Sigmoid colon (tissue), 7 donors: ENCODE measurements around the gene FGF3. TPM values are rescaled to one million over a fixed set of nuclear protein-coding genes. Genes with fewer than 3 reads are reported as not detected.

ENCODE experiments used
- DNase-seq: peaks from one replicate; pipeline ENCODE4 v3.0.0-alpha.2; 2019
- H3K27ac ChIP-seq, 4 donors: fragments of 200-600 bp; sonication (generic); one replicate each; pipeline ENCODE4 v1.5.1; 2016 to 2019; ENCODE audit warnings: mild to moderate bottlenecking in 1 of 4
- H3K27me3 ChIP-seq, 3 donors: fragments of 200-600 bp; sonication (generic); one replicate each; pipeline ENCODE4 v1.5.1; 2019; ENCODE audit warnings: mild to moderate bottlenecking in 1 of 3
- H3K36me3 ChIP-seq, 4 donors: fragments of 200-600 bp; sonication (generic); one replicate each; pipeline ENCODE4 v1.5.1; 2016 to 2019
- H3K4me1 ChIP-seq, 4 donors: fragments of 200-600 bp; sonication (generic); one replicate each; pipeline ENCODE4 v1.5.1; 2017 to 2019
- H3K4me3 ChIP-seq, 4 donors: fragments of 200-600 bp; sonication (generic); one replicate each; pipeline ENCODE4 v1.5.1; 2017 to 2019; ENCODE audit warnings: mild to moderate bottlenecking in 2 of 4, moderate library complexity in 1 of 4
- H3K9me3 ChIP-seq, 4 donors: fragments of 200-600 bp in 3 of 4; sonication (generic) in 3 of 4; one replicate each; pipeline versions ENCODE4 v1.5.1 to v1.6.1; 2013 to 2019
- EP300 ChIP-seq, 4 donors: sonication (generic); formaldehyde crosslinking; IDR thresholded peaks; one replicate each; pipeline ENCODE4 v1.6.1; 2017; ENCODE audit warnings: antibody characterized with exemption in 4 of 4
- POLR2A ChIP-seq, 2 donors: fragments of 450-650 bp; IDR thresholded peaks; one replicate each; pipeline ENCODE4 v1.6.1; 2016; ENCODE audit warnings: antibody characterized with exemption in 2 of 2, mild to moderate bottlenecking in 2 of 2, moderate library complexity in 2 of 2
- POLR2AphosphoS5 ChIP-seq, 4 donors: sonication (generic); formaldehyde crosslinking; IDR thresholded peaks; one replicate each; pipeline ENCODE4 v1.6.1; 2017; ENCODE audit warnings: antibody characterized with exemption in 4 of 4
- WGBS, 2 donors: extraction: QIAGEN DNeasy Blood & Tissue Kit; methylation state at CpG; one replicate each; pipeline ENCODE4 v1.1.7; 2013; 5-methylcytosine and 5-hydroxymethylcytosine counted together
- intact Hi-C: fragments of 100-400 bp; cut with DNase I; formaldehyde crosslinking; loops from one replicate; pipeline ENCODE4 v1.15.1; 2023
- polyA plus RNA-seq, 3 donors: library from polyadenylated mRNA; stranded (reverse); fragments of 200-250 nt; gene quantifications; one replicate each; pipeline ENCODE4 v1.2.3, GENCODE V29; 2013
- total RNA-seq, 4 donors: library from RNA; depleted of rRNA; stranded (reverse); fragments of >200 nt; gene quantifications; one replicate each; pipeline ENCODE4 v1.1.0, GENCODE V29; 2016
- TF ChIP-seq, protein P1 (sequence below), 4 experiments: fragments of 450-650 bp in 3 of 4; fragments of 200-600 bp in 1 of 4; IDR thresholded peaks; one replicate each; pipeline ENCODE4 v1.5.1; 2016 to 2019; ENCODE audit warnings: antibody characterized with exemption in 4 of 4, mild to moderate bottlenecking in 3 of 4, moderate library complexity in 2 of 4
- donor health status: healthy with polysubstance abuse.
- donor health status: Bipolar disorder and iron deficiency.
- donor health status: healthy.

FGF3 gene
- total and polyA plus RNA-seq, 7 donors, result not detected

DNA sequence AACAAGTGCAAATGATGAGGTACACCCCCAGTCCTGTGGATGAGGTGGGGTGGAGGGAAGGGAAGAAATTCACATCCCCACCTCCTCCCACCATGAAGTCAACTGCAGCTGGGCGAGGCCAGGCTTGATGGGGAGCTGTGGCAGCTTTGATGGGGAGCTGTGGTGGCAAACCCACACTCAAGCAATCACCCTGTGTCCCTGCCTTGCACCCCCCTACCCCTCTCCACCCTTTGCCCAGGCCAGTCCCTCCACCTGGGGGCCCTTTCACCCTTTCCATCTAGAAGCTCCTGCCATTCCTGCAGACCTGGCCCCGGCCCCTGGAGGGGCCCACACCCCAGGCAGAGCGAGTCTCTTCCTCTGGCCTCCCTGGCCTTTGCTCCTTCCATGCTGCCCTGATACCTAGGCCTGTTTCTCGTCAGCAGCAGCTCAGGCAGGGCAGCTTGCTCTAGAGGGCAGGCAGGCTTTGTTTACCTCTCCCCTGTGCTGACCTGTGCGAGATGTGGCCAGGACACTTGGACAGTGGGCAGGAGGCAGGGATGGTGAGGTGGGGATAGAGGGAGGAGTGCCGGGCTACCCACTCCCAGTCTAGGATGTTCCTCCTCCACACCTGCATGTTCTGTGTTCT, 4.5 kb upstream of the FGF3 start:
- Histone ChIP-seq H3K27ac (no peak overlapping the region), H3K9me3 (no peaks in the 10 kb centered on the region), H3K4me3 (no peak overlapping the region), H3K27me3 (peaks cover 5 to 65% (median 19%) of the 10 kb centered on the region in 3 donors), H3K36me3 (no peaks in the 10 kb centered on the region), H3K4me1 (peaks cover 0 to under 1% (median 0%) of the 10 kb centered on the region in 4 donors)
- TF ChIP-seq EP300 (IDR thresholded peaks at IDR 0.05) (no peak), POLR2A (IDR thresholded peaks at IDR 0.05) (no peak), POLR2AphosphoS5 (IDR thresholded peaks at IDR 0.05) (no peak)
- TF ChIP-seq, protein P1, sequence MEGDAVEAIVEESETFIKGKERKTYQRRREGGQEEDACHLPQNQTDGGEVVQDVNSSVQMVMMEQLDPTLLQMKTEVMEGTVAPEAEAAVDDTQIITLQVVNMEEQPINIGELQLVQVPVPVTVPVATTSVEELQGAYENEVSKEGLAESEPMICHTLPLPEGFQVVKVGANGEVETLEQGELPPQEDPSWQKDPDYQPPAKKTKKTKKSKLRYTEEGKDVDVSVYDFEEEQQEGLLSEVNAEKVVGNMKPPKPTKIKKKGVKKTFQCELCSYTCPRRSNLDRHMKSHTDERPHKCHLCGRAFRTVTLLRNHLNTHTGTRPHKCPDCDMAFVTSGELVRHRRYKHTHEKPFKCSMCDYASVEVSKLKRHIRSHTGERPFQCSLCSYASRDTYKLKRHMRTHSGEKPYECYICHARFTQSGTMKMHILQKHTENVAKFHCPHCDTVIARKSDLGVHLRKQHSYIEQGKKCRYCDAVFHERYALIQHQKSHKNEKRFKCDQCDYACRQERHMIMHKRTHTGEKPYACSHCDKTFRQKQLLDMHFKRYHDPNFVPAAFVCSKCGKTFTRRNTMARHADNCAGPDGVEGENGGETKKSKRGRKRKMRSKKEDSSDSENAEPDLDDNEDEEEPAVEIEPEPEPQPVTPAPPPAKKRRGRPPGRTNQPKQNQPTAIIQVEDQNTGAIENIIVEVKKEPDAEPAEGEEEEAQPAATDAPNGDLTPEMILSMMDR (IDR thresholded peaks at IDR 0.05), result no peak
- 68 to 81% methylated on average over 6 of the region's 6 CpGs for WGBS, 2 donors
- no peak for DNase-seq
- intact Hi-C loops, result no loop called here

DNA sequence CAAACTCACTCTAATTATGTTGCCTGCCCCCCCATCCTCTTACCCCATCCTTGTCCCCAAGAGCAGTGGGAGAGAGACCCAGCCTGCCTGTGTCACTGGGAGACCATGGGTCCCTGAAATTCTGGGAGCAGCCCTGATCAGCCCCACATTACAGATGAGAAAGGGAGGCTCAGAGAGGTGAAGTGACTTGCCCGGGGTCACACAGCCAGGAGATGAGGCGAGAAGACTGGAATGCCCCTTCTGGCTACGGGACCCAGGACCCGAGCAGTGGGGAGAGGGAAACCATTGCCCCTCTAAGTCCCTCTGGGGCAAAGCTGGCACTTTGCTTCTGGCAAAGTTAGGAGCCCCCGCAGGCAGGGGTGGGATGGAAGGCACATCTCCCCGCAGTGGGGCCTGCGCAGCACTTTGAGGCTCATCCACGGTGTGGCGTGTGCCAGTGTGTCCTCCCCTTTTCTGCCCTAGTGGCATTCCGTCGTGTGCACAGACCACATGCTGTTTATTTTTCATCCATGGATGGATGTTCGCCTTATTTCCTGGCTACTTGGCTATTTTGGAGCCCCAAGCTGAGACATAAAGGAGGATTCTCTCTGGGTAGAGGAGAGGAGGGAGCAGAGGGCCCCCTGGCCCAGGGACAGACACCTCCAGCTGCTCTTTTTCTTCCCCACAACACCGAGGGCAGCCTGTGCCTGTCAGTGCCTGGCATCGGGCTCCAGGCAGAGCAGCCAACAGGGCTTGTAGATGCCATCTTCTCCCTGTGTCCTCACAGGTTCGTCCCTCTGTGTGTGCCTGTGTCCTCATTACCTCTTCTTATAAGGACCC, 3.7 kb upstream of the FGF3 start:
- H3K27me3 ChIP-seq, result peaks cover 13 to 74% (median 27%) of the 10 kb centered on the region in 3 donors
- no peak overlapping the region for H3K4me3 ChIP-seq
- H3K36me3 ChIP-seq, result no peaks in the 10 kb centered on the region
- no peaks in the 10 kb centered on the region for H3K9me3 ChIP-seq
- peaks cover 0 to 10% (median under 1%) of the 10 kb centered on the region in 4 donors for H3K4me1 ChIP-seq
- no peak overlapping the region for H3K27ac ChIP-seq
- DNase-seq, result no peak
- 66 to 76% methylated on average over 15 of the region's 15 CpGs for WGBS, 2 donors
- TF ChIP-seq POLR2AphosphoS5 (IDR thresholded peaks at IDR 0.05) (no peak), POLR2A (IDR thresholded peaks at IDR 0.05) (no peak), EP300 (IDR thresholded peaks at IDR 0.05) (no peak)
- TF ChIP-seq, protein P1 (IDR thresholded peaks at IDR 0.05), result no peak
- intact Hi-C loops, result no loop called here

DNA sequence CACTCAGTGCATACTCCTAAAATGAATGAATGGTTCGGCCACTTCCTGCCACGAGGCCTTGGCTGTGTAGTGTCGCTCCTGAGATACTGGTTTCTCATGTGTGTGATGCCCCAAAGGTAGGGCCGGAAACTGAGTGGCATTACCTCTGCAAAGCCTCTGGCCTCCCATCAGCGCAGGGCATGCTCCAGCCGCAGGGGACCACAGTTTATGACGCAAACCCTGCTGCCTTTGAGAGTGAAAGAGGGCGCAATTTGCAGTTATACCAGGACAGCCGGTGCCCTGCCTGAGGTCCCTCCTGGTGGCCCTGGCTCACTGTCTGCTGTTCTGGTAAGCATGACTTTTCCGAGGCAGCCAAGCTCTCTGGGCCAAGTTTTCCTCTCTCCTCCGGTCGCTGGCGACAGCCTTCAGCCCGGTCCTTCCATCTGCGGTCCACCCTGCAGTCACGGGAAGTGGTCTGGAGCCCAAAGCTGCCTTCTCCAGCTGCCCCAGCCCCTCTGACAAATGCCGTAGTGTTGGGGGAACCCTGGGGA, 2.4 kb upstream of the FGF3 start:
- no peak for TF ChIP-seq EP300 (IDR thresholded peaks at IDR 0.05)
- TF ChIP-seq, protein P1 (IDR thresholded peaks at IDR 0.05), result no peak
- no peak for TF ChIP-seq POLR2A (IDR thresholded peaks at IDR 0.05)
- TF ChIP-seq POLR2AphosphoS5 (IDR thresholded peaks at IDR 0.05), result no peak
- H3K4me3 ChIP-seq, result no peak overlapping the region
- peaks cover 26 to 87% (median 40%) of the 10 kb centered on the region in 3 donors for H3K27me3 ChIP-seq
- intact Hi-C loops, result no loop called here
- H3K9me3 ChIP-seq, result no peaks in the 10 kb centered on the region
- no peak overlapping the region for H3K27ac ChIP-seq
- peaks cover 0 to 19% (median 8%) of the 10 kb centered on the region in 4 donors for H3K4me1 ChIP-seq
- 73 to 76% methylated on average over 17 of the region's 17 CpGs for WGBS, 2 donors
- no peaks in the 10 kb centered on the region for H3K36me3 ChIP-seq
- no peak for DNase-seq

DNA sequence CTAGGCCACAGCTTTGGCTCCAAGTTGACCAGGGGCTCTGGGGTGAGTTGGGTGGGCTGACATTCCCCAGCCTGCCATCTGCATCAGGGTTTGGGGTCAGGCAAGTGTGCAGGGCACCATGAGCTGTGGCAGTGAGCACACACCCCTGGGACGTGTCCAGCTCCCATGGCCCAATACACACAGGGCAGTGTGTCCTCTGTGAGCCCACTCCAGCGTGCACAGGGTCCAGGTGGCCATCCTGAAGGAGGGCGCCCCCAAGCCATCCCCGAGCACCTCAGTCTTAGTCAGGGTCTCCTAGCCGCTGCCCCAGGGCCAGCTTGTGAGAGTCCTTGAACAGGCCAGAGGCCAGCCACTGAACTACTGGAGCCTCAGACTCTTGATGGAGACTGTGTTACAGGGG, 1.2 kb upstream of the FGF3 start:
- peaks cover 27 to 90% (median 52%) of the 10 kb centered on the region in 3 donors for H3K27me3 ChIP-seq

DNA sequence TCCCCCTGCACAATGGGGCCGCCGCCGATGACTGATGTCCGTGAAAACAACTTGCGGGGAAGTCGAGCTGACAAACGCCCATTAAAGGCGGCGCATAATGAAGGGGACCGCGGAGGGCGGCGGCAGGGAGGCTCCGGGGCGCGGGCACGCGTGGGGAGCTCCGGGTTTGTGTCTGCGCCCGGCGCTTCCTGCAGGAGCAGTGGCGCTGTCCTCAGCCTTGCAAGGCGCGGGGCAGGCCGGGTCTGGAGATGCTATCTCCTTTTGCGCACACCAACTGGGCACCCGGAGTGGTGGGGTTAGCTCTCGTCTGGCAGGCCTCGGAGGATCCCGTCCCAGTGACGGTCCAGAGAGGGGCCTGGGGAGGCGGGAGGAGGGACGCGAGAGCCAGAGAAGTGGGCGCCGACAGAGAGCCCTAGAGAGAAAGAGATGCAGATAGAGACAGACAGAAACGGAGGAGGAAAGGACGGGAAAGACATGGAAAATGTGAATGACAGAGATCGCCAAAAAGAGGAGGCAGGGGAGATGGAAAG, 390 bp upstream of the FGF3 start:
- intact Hi-C loops, result no loop called here
- no peaks in the 10 kb centered on the region for H3K9me3 ChIP-seq
- TF ChIP-seq POLR2A (IDR thresholded peaks at IDR 0.05) (no peak), POLR2AphosphoS5 (IDR thresholded peaks at IDR 0.05) (no peak), EP300 (IDR thresholded peaks at IDR 0.05) (no peak)
- TF ChIP-seq, protein P1 (IDR thresholded peaks at IDR 0.05), result no peak
- no peak for DNase-seq
- no peaks in the 10 kb centered on the region for H3K36me3 ChIP-seq
- peaks cover 27 to 90% (median 53%) of the 10 kb centered on the region in 3 donors for H3K27me3 ChIP-seq
- H3K27ac ChIP-seq, result no peak overlapping the region
- peaks cover 0 to 19% (median 8%) of the 10 kb centered on the region in 4 donors for H3K4me1 ChIP-seq
- no peak overlapping the region for H3K4me3 ChIP-seq
- 4 to 11% methylated on average over 40 of the region's 40 CpGs for WGBS, 2 donors

More for the DNA sequence above, 1.2 kb upstream of the FGF3 start:
- TF ChIP-seq POLR2AphosphoS5 (IDR thresholded peaks at IDR 0.05), result no peak
- TF ChIP-seq POLR2A (IDR thresholded peaks at IDR 0.05), result no peak
- TF ChIP-seq EP300 (IDR thresholded peaks at IDR 0.05), result no peak
- Histone ChIP-seq H3K4me3 (no peak overlapping the region), H3K9me3 (no peaks in the 10 kb centered on the region), H3K27ac (no peak overlapping the region), H3K36me3 (no peaks in the 10 kb centered on the region), H3K4me1 (peaks cover 0 to 19% (median 8%) of the 10 kb centered on the region in 4 donors)
- intact Hi-C loops, result no loop called here
- 85% methylated on average over 5 of the region's 5 CpGs for WGBS, 2 donors
- DNase-seq, result no peak
